ENCODE measurements around the gene PLOD2. TPM values are rescaled to one million over a fixed set of nuclear protein-coding genes. Genes with fewer than 3 reads are reported as not detected.

The PLOD2 gene
- total RNA-seq, 1 donor from 2014 or later = 23.7 TPM

DNA sequence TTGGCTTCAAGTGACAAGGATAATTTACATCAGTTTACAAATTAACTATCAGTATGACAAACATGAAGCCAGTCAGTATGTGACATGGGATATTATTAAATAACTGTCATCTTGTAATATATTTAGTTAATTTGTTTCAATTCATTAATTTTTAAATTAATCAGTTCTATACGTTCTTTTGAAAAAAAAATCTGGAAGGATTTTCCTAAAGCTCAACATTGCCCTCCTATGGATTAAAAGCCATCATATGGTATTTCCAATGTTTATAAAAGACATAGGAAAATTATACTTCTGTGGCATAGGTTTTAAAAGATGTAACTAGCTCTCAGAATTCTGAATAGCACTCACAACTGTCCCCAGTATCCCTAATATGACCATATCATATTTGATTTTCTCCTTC lies 134.4 kb downstream of the PLOD2 start:
- ATAC-seq = no peak
- no peak for DNase-seq
- no peak overlapping the region for H3K27ac ChIP-seq
- H3K36me3 ChIP-seq = no peaks in the 10 kb centered on the region
- TF ChIP-seq, protein P1, sequence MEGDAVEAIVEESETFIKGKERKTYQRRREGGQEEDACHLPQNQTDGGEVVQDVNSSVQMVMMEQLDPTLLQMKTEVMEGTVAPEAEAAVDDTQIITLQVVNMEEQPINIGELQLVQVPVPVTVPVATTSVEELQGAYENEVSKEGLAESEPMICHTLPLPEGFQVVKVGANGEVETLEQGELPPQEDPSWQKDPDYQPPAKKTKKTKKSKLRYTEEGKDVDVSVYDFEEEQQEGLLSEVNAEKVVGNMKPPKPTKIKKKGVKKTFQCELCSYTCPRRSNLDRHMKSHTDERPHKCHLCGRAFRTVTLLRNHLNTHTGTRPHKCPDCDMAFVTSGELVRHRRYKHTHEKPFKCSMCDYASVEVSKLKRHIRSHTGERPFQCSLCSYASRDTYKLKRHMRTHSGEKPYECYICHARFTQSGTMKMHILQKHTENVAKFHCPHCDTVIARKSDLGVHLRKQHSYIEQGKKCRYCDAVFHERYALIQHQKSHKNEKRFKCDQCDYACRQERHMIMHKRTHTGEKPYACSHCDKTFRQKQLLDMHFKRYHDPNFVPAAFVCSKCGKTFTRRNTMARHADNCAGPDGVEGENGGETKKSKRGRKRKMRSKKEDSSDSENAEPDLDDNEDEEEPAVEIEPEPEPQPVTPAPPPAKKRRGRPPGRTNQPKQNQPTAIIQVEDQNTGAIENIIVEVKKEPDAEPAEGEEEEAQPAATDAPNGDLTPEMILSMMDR (IDR thresholded peaks at IDR 0.05) = no peak
- H3K9me3 ChIP-seq = no peaks in the 10 kb centered on the region
- intact Hi-C loops (cut with DNase I) = no loop called here
- no peak overlapping the region for H3K4me3 ChIP-seq
- H3K4me1 ChIP-seq = no peaks in the 10 kb centered on the region
- no peaks in the 10 kb centered on the region for H3K27me3 ChIP-seq

DNA sequence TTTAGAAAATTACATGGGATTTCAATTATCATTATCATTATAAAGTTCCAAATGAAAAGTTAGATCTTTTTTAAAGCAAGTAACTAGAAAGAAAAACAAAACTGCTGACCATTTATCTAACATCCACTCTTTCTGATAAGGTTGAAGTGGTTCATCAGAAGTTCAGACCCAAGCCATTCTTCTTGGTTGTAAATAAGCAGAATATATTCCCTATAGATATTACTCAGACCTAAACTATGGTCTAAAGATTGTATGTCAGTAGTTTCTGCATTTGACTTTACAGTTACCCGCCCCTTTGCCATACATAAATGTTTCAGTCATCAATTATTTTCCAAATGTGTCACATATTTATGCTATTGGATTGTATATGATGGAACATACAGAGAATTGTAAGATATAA lies 136.7 kb downstream of the PLOD2 start:
- TF ChIP-seq, protein P1 (IDR thresholded peaks at IDR 0.05) = no peak
- H3K4me1 ChIP-seq = no peaks in the 10 kb centered on the region
- intact Hi-C loops (cut with DNase I) = no loop called here
- no peak for ATAC-seq
- H3K4me3 ChIP-seq = no peak overlapping the region
- no peaks in the 10 kb centered on the region for H3K9me3 ChIP-seq
- no peaks in the 10 kb centered on the region for H3K36me3 ChIP-seq
- no peak for DNase-seq
- no peak overlapping the region for H3K27ac ChIP-seq
- H3K27me3 ChIP-seq = no peaks in the 10 kb centered on the region

DNA sequence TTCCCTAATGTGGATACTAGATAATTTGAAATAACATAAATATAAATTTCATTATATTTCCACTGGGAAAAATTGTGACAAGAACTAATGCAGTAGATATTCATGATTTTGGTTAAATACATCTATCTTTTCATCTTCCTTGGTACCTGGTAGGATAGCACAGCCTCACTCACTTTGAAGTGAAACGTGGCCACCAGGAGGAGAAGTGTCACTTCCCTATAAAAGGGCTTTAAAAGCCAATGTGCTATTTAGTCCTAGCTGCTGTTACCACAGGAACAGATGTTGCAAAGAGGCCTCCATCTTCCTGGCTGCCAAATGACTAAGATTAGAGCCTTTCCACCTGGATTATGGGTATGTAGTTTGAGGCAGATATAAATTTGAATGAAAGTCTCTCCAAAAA lies 140.0 kb downstream of the PLOD2 start:
- Histone ChIP-seq H3K36me3 (no peaks in the 10 kb centered on the region), H3K4me1 (no peaks in the 10 kb centered on the region), H3K27me3 (no peaks in the 10 kb centered on the region), H3K4me3 (no peak overlapping the region), H3K27ac (no peak overlapping the region), H3K9me3 (no peaks in the 10 kb centered on the region)
- TF ChIP-seq, protein P1 (IDR thresholded peaks at IDR 0.05) = no peak
- DNase-seq = no peak
- ATAC-seq = no peak
- intact Hi-C loops (cut with DNase I) = no loop called here

DNA sequence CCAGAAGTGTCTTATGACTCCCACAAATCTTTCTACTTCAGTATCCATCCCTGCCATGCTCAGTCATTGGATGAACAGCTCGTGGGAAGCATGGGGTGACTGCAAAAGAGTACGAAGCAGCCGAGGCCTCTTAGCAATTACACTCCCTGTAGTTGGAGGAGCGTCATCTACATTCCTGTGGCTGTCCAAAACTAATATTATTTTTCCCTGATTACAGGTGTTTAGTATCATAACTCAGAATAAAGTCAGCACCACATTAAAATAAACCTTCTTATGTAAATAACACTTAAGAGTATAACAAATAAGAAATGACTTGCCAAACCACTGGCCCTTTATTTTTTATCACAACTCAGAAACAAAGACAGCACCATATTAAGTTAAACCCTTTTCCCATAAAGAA lies 141.5 kb downstream of the PLOD2 start:
- H3K9me3 ChIP-seq = no peaks in the 10 kb centered on the region
- no peaks in the 10 kb centered on the region for H3K36me3 ChIP-seq
- intact Hi-C loops (cut with DNase I) = no loop called here
- H3K4me1 ChIP-seq = no peaks in the 10 kb centered on the region
- TF ChIP-seq, protein P1 (IDR thresholded peaks at IDR 0.05) = no peak
- H3K27me3 ChIP-seq = no peaks in the 10 kb centered on the region
- no peak overlapping the region for H3K27ac ChIP-seq
- ATAC-seq (peak; percentile 62), DNase-seq (no peak)
- no peak overlapping the region for H3K4me3 ChIP-seq

Other genes with a start within 250 kb of the PLOD2 start
- 84.1 TPM for gene PLSCR4, start 89.9 kb upstream of the PLOD2 start, total RNA-seq

Data from upper lobe of right lung (tissue), 1 donor.